Fibroblast of villous mesenchyme (primary cell): Measurements from ENCODE around the gene RFFL. TPM values are rescaled to one million over a fixed set of nuclear protein-coding genes. Genes with fewer than 3 reads are reported as not detected.
A peak's percentile ranks its signal among the peaks of the same experiment; 100 is the strongest.
"Not testable (repeated sequence)": the region's sequence is repeated elsewhere in the genome, so short reads cannot be mapped to it uniquely, and the experiment has no call there.

Source experiments
- DNase-seq: peaks from one replicate; pipeline ENCODE4 v3.0.0-alpha.2; 2010; ENCODE audit warnings: low read depth
- H3K4me3 ChIP-seq: 2 replicates; pipeline ENCODE4 v1.5.1; 2011; ENCODE audit warnings: low read depth, mild to moderate bottlenecking, low read length
- CTCF ChIP-seq: IDR thresholded peaks from 2 replicates; pipeline ENCODE4 v1.5.1; 2012; ENCODE audit warnings: low read depth, mild to moderate bottlenecking, low read length; ENCODE audit not compliant: insufficient read depth
- total RNA-seq: library from RNA; depleted of rRNA; stranded (reverse); fragments of >200 nt; gene quantifications from 2 replicates; pipeline ENCODE4 v1.2.3, GENCODE V29; 2012

The RFFL gene
- total RNA-seq, 1 donor: 15.1 TPM

DNA sequence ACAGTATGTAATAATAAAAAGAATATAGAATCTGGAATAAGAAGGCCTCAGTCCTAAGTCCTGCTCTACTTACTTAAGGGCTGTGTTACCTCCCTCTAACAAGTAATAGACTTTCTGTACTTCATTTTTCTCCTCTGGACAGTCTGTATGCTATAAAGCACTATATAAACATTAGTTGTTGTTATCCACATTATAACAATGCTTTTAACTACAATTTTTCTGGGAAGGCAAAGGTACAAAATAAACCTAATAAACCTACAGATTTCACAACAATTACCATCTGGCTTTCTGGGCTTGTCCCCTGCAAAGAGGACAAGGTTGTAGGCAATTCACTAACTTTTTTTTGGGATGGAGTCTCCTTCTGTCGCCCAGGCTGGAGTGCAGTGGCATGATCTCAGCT is 32.7 kb downstream of the RFFL start:
- H3K4me3 ChIP-seq: no peak overlapping the region
- TF ChIP-seq CTCF: no peak
- DNase-seq: no peak

GRCh38 chr17:35028531-35029262 is 34.8 kb downstream of the RFFL start:
- DNase-seq: no peak
- TF ChIP-seq CTCF: no peak
- H3K4me3 ChIP-seq: no peak overlapping the region

GRCh38 chr17:35028097-35028496 is 35.4 kb downstream of the RFFL start:
- DNase-seq: not testable (repeated sequence)

DNA sequence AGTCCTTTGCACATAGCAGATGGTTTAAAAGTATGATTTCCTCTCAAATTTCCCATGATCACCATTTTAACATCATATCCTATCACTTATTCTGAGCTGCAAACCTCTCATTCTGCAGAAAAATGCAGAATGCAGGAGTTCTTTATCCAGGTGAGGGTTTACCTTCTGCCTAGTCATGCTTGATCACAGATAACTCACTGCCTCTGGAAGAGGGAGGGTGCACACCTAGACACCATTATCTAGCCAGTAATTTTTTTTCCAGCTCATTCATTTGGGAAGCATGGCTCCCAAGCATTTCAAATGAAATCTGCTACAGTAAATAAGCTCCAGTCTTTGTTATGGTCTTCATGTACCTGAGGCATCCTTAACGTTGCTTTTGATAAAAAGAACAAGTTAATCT is 38.0 kb downstream of the RFFL start:
- no peak overlapping the region for H3K4me3 ChIP-seq
- DNase-seq: no peak
- no peak for TF ChIP-seq CTCF

More at GRCh38 chr17:35028097-35028496, 35.4 kb downstream of the RFFL start:
- H3K4me3 ChIP-seq: not testable (repeated sequence)

GRCh38 chr17:35023538-35023937 is 40.0 kb downstream of the RFFL start:
- H3K4me3 ChIP-seq: no peak overlapping the region
- no peak for DNase-seq
- no peak for TF ChIP-seq CTCF

DNA sequence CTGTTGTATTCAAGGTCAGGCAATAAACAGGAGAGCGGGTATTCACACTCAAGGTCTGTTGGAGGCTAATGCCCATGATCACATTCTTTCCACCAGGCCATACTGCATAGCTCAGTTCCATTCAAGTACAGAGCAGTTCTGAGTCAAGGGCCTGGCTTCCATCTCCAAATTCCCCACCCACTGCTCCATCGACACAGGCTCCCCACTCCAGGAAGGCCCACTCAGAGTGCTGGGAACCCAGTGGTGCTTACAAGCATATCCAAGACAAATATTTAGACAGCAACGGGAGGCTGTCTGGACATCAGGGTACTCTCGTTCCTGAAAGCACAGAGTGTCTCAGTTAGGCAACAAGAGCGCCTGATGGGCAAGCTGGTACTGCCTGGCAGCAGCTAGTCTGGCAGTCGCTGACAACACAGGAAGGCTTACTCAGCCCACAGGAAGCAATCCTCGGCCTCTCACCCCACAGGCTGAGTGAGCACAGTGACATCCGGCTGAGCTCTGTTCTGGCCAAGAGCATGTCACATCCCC is 40.9 kb downstream of the RFFL start:
- DNase-seq: peak; percentile 78
- no peak overlapping the region for H3K4me3 ChIP-seq
- TF ChIP-seq CTCF: peak; percentile 31

- DNase-seq: no peak
- no peak for TF ChIP-seq CTCF
- no peak overlapping the region for H3K4me3 ChIP-seq
These were observed 41.8 kb downstream of the RFFL start for GRCh38 chr17:35021520-35022380.
